Large intestine (tissue), 3 donors: ENCODE data around the gene STMN1. TPM values are rescaled to one million over a fixed set of nuclear protein-coding genes. Genes with fewer than 3 reads are reported as not detected.

ENCODE experiments used
- DNase-seq, 2 donors: peaks; one replicate each; pipeline versions ENCODE4 v3.0.0 to v3.0.0-alpha.2; 2013
- H3K27ac ChIP-seq: one replicate; pipeline ENCODE4 v1.5.1; 2013; ENCODE audit warnings: low read length
- H3K27me3 ChIP-seq: 2 replicates; pipeline ENCODE4 v1.6.1; 2013; ENCODE audit warnings: low read length; ENCODE audit not compliant: control insufficient read depth, insufficient read depth
- H3K36me3 ChIP-seq: 2 replicates; pipeline ENCODE4 v1.6.1; 2013; ENCODE audit warnings: low read length; ENCODE audit not compliant: control insufficient read depth, insufficient read depth
- H3K4me1 ChIP-seq: one replicate; pipeline ENCODE4 v1.6.1; 2013; ENCODE audit warnings: low read length; ENCODE audit not compliant: control insufficient read depth, insufficient read depth
- H3K4me3 ChIP-seq: one replicate; pipeline ENCODE4 v1.5.1; 2013; ENCODE audit warnings: low read length
- H3K9me3 ChIP-seq: one replicate; pipeline ENCODE4 v1.6.1; 2013; ENCODE audit warnings: mild to moderate bottlenecking, low read depth, low read length, moderate library complexity; ENCODE audit not compliant: control insufficient read depth
- WGBS: methylation state at CpG from one replicate; pipeline ENCODE4 v1.1.5; 2013; ENCODE audit warnings: low lambda C conversion rate; ENCODE audit not compliant: insufficient coverage; 5-methylcytosine and 5-hydroxymethylcytosine counted together
- polyA plus RNA-seq: library from polyadenylated mRNA; unstranded; fragments of 120-200 nt; gene quantifications from one replicate; pipeline ENCODE4 v1.2.1, GENCODE V29; 2013

STMN1 gene
- polyA plus RNA-seq, 1 donor: 417 TPM

GRCh38 chr1:25896266-25896665, 10.0 kb downstream of the STMN1 start:
- no peak overlapping the region for H3K4me3 ChIP-seq
- H3K9me3 ChIP-seq: no peaks in the 10 kb centered on the region
- H3K4me1 ChIP-seq: peaks cover 24% of the 10 kb centered on the region
- H3K27ac ChIP-seq: no peak overlapping the region
- WGBS: no CpG with 5 or more reads among the region's 1 CpG
- DNase-seq: no peak
- no peaks in the 10 kb centered on the region for H3K27me3 ChIP-seq
- peaks cover 32% of the 10 kb centered on the region for H3K36me3 ChIP-seq

GRCh38 chr1:25895365-25895990, 10.7 kb downstream of the STMN1 start:
- Histone ChIP-seq H3K27me3 (no peaks in the 10 kb centered on the region), H3K4me1 (peaks cover 32% of the 10 kb centered on the region), H3K4me3 (no peak overlapping the region), H3K36me3 (peaks cover 25% of the 10 kb centered on the region), H3K27ac (no peak overlapping the region), H3K9me3 (no peaks in the 10 kb centered on the region)
- no CpG with 5 or more reads among the region's 12 CpGs for WGBS
- peak; percentile 90 to 91 for DNase-seq

GRCh38 chr1:25893116-25893515, 13.1 kb downstream of the STMN1 start:
- H3K4me1 ChIP-seq: peaks cover 55% of the 10 kb centered on the region
- H3K36me3 ChIP-seq: peaks cover 3% of the 10 kb centered on the region
- peak in 1 of 2 donors; percentile 51 for DNase-seq
- H3K27ac ChIP-seq: peak overlapping the region; percentile 83
- H3K9me3 ChIP-seq: no peaks in the 10 kb centered on the region
- H3K27me3 ChIP-seq: no peaks in the 10 kb centered on the region
- no CpG with 5 or more reads among the region's 4 CpGs for WGBS
- no peak overlapping the region for H3K4me3 ChIP-seq

GRCh38 chr1:25891606-25892005, 14.6 kb downstream of the STMN1 start:
- Histone ChIP-seq H3K27ac (peak overlapping the region; percentile 85), H3K36me3 (no peaks in the 10 kb centered on the region), H3K4me3 (no peak overlapping the region), H3K4me1 (peaks cover 64% of the 10 kb centered on the region), H3K27me3 (no peaks in the 10 kb centered on the region), H3K9me3 (no peaks in the 10 kb centered on the region)
- no peak for DNase-seq
- no CpG with 5 or more reads among the region's 5 CpGs for whole genome bisulfite sequencing

- H3K4me1 ChIP-seq: peaks cover 68% of the 10 kb centered on the region
Measured at GRCh38 chr1:25890239-25891034, 15.8 kb downstream of the STMN1 start.

GRCh38 chr1:25889470-25889869, 16.7 kb downstream of the STMN1 start:
- H3K4me3 ChIP-seq: no peak overlapping the region
- WGBS: no CpG with 5 or more reads among the region's 3 CpGs
- peak in 1 of 2 donors; percentile 24 for DNase-seq
- H3K27me3 ChIP-seq: no peaks in the 10 kb centered on the region
- H3K9me3 ChIP-seq: no peaks in the 10 kb centered on the region
- no peaks in the 10 kb centered on the region for H3K36me3 ChIP-seq
- H3K27ac ChIP-seq: peak overlapping the region; percentile 85
- H3K4me1 ChIP-seq: peaks cover 76% of the 10 kb centered on the region

More at GRCh38 chr1:25890239-25891034, 15.8 kb downstream of the STMN1 start:
- no CpG with 5 or more reads among the region's 10 CpGs for WGBS
- Histone ChIP-seq H3K36me3 (no peaks in the 10 kb centered on the region), H3K4me3 (no peak overlapping the region), H3K9me3 (no peaks in the 10 kb centered on the region), H3K27ac (peak overlapping the region; percentile 85), H3K27me3 (no peaks in the 10 kb centered on the region)
- peak; percentile 91 to 93 for DNase-seq

GRCh38 chr1:25888426-25888987, 17.7 kb downstream of the STMN1 start:
- peaks cover 76% of the 10 kb centered on the region for H3K4me1 ChIP-seq
- peak in 1 of 2 donors; percentile 42 for DNase-seq
- H3K27me3 ChIP-seq: no peaks in the 10 kb centered on the region
- H3K4me3 ChIP-seq: no peak overlapping the region
- no peaks in the 10 kb centered on the region for H3K9me3 ChIP-seq
- WGBS: no CpG with 5 or more reads among the region's 7 CpGs
- no peaks in the 10 kb centered on the region for H3K36me3 ChIP-seq
- H3K27ac ChIP-seq: peak overlapping the region; percentile 85

GRCh38 chr1:25885602-25886001, 20.6 kb downstream of the STMN1 start:
- Histone ChIP-seq H3K9me3 (no peaks in the 10 kb centered on the region), H3K27me3 (no peaks in the 10 kb centered on the region), H3K4me1 (peaks cover 51% of the 10 kb centered on the region), H3K27ac (peak overlapping the region; percentile 65), H3K36me3 (no peaks in the 10 kb centered on the region), H3K4me3 (no peak overlapping the region)
- DNase-seq: peak; percentile 68 to 86
- no CpG with 5 or more reads among the region's 1 CpG for WGBS

GRCh38 chr1:25881266-25881665, 25.0 kb downstream of the STMN1 start:
- no peaks in the 10 kb centered on the region for H3K9me3 ChIP-seq
- H3K4me1 ChIP-seq: peaks cover 38% of the 10 kb centered on the region
- WGBS: no CpG with 5 or more reads among the region's 11 CpGs
- H3K27me3 ChIP-seq: no peaks in the 10 kb centered on the region
- DNase-seq: no peak
- no peak overlapping the region for H3K4me3 ChIP-seq
- H3K27ac ChIP-seq: no peak overlapping the region
- no peaks in the 10 kb centered on the region for H3K36me3 ChIP-seq

GRCh38 chr1:25880518-25880917, 25.7 kb downstream of the STMN1 start:
- Histone ChIP-seq H3K36me3 (no peaks in the 10 kb centered on the region), H3K4me1 (peaks cover 39% of the 10 kb centered on the region), H3K27me3 (no peaks in the 10 kb centered on the region), H3K4me3 (no peak overlapping the region), H3K27ac (peak overlapping the region; percentile 27), H3K9me3 (no peaks in the 10 kb centered on the region)
- no CpG with 5 or more reads among the region's 5 CpGs for WGBS
- DNase-seq: no peak
